ENCODE data around the gene ARFGAP1.

GRCh38 chr20:63238031-63238430, 34.6 kb upstream of the ARFGAP1 start:
- TF ChIP-seq SP1 (IDR thresholded peaks at IDR 0.05), result no peak
- TF ChIP-seq ARNT (IDR thresholded peaks at IDR 0.05), result no peak
- TF ChIP-seq NFRKB (IDR thresholded peaks at IDR 0.05), result no peak
- TF ChIP-seq FOXM1 (IDR thresholded peaks at IDR 0.05; ENCODE audit: borderline replicate concordance), result no peak
